GM19239 (cell line): ENCODE results near the gene LYPD6.

Experiments
- DNase-seq: peaks from one replicate; pipeline ENCODE4 v3.0.0; 2011; ENCODE audit warnings: low spot score; ENCODE audit not compliant: insufficient read length
- FAIRE-seq: peaks from 2 replicates; lab custom pipeline; 2011; peaks lifted over from hg19 to GRCh38; lab: Jason Lieb, UNC

LYPD6 gene

GRCh38 chr2:149394864-149395263 is 64.5 kb downstream of the LYPD6 start:
- FAIRE-seq, result no peak

GRCh38 chr2:149399934-149400615 is 69.7 kb downstream of the LYPD6 start:
- no peak for DNase-seq
- FAIRE-seq, result no peak

More at GRCh38 chr2:149394864-149395263, 64.5 kb downstream of the LYPD6 start:
- no peak for DNase-seq

DNA sequence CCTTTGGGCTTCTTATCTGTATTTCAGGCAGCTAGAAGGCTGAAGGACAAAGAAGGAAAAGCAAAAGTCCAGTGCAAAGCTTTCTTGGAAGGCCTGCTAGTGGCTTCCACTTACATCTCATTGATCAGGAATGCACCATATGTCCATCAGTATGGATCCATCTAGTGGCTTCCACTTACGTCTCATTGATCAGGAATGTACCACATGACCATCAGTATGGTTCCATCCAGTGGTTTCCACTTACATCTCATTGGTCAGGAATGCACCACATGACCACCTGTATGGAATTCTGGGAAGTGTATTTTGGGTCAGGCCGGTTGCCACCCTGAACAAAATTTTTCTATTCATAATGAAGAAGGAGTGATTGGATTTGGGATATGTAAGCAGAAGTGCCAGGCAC is 70.6 kb downstream of the LYPD6 start:
- FAIRE-seq (no peak), DNase-seq (no peak)

GRCh38 chr2:149409506-149409905 is 79.1 kb downstream of the LYPD6 start:
- DNase-seq (no peak), FAIRE-seq (no peak)

- DNase-seq (no peak), FAIRE-seq (no peak)
Measured at GRCh38 chr2:149410701-149411484, 80.5 kb downstream of the LYPD6 start.

DNA sequence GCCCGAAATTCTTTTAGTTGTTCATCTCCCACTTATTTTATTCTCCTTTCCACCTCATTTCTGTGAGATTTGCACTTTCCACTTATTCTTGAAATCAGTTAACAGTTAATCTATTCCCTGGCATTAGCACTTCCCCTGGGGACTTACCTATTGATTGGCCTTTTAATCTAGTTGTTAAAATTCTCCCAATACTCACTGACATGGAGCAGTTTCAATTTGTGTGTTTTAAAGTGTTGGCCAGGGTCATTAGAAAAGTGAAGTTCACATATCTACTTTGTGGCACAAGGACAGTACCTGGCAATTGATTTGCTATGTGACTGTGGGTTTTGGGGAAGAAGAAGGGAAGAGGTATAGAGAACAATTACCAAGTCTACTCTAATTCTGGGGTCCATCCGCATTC is 83.1 kb downstream of the LYPD6 start:
- no peak for FAIRE-seq
- no peak for DNase-seq

DNA sequence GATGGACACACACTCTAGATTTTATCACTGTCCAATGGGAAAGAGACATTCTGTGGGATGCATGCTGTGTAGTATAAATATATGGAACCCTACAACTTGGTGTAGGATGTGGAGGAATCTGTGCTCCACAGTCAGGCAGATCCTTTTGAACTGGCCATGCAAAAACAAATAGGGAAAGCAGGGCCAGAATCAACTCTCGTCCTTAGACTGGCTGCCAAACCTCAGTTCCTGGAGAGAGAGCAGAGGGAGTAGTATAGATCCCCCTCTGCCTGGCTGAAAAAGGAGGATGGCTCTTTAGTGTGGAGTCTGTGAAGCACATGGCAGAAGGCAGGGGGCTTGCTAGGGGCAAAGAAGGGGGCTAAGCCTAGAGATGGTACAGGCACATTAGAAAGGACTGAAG is 84.7 kb downstream of the LYPD6 start:
- no peak for FAIRE-seq

GRCh38 chr2:149418065-149418464 is 87.7 kb downstream of the LYPD6 start:
- DNase-seq, result no peak
- FAIRE-seq, result no peak

More for the DNA sequence above, 84.7 kb downstream of the LYPD6 start:
- DNase-seq, result no peak

DNA sequence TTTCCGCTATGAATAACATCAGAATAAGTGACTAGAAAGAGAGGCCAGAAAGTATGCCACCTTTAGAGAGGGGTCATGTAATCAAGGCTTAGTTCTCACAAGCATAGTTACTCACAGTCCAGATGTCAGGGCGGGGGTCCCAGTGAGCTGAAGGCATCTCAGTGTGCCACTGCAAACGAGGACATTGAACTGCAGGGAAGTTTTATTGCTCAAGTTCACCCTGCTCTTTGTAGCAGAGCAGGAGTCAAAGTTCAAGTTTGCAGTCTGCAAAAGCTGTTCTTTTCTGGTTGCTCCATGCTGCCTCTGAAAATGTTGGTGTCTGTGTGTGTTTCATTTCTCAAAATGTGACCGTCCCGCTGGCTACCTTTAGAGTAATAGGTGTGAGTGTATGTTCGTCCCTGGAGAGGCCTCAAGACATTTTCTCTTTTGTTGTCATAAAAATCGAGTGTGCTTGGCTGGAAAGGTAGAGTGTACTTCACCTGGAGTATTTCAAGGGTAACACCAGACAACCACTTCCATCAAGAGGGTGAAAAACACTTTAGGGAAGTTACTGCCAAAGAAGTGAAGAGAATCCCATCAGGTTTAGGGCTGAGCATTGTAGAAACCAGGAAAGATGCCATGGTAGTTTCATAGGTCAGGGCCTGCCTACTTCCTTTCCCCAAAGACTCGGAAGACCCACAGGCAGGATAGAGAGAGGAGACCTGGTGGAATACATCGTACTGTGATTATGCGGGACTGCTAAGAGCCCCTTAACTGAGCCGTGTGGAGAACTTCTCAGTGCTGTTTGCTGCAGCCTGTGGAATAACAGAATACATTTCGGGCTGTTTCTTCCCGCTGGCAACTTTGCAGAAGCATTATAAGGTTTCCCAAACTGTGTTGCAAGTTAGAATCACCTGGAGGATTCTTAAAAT is 89.9 kb downstream of the LYPD6 start:
- DNase-seq, result no peak
- FAIRE-seq, result no peak

DNA sequence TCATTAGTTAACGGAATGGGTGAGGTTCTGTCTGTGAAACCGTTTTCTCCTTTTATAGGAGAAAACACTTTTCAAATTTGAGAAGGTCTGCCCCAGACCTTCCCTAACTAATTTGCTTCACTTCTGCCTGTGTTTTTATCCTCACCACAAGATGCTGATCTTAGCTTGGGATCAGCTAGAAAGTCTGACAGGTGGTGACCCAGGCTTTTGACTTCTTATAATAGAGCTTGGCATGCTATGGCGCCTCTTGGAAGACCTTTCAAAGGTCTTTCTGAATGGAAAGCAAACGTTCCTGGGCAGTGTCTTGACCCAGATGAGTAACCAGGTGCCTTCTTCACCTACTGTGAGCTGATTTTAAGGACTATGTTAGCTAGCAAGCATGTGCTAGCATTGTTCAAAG is 91.4 kb downstream of the LYPD6 start:
- FAIRE-seq (no peak), DNase-seq (no peak)

DNA sequence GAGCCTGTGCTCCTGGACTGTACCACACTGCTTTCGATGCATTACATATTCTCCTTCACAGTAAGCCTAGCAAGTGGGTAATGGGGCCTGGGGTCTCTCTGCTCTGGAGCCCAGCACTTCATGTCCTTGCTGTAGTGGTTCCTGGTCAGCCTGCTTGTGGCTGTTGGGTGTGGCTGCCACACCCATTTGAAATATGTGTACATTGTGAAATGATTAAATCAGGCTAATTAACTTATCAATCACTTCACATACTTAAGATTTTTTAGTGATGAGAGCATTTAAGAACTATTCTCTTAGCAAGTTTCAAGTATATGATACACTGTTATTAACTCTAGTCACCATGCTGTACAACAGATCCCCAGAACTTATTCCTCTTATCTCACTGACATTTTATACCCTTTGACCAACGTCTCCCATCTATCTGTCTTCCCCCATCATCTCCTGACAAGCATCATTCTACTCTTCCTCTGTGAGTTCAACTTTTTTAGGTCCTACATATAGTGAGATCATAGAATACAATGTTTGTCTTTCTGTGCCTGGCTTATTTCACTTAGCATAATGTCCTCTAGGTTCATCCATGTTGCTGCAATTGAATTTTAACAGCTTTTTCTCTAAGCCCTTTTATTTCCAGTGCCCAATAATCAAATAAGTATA is 92.1 kb downstream of the LYPD6 start:
- DNase-seq (no peak), FAIRE-seq (no peak)

DNA sequence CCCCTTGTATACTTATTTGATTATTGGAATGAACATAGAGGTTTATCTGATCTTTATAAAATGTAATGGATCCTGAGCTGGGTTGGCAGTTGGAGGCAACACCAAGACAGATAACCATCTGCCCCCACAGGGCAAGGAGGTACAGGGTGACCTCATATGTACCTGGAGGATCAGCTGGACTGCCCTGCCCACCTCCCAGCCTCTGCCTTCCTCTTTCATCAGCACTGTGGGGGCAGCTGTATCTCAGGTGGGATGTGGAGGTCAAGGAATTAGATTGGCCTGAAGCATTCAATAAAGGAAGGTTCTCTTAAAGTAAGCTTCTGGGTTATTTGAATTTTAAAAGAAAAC is 92.6 kb downstream of the LYPD6 start:
- no peak for FAIRE-seq
- no peak for DNase-seq

GRCh38 chr2:149423630-149424029 is 93.2 kb downstream of the LYPD6 start:
- no peak for FAIRE-seq
- no peak for DNase-seq

DNA sequence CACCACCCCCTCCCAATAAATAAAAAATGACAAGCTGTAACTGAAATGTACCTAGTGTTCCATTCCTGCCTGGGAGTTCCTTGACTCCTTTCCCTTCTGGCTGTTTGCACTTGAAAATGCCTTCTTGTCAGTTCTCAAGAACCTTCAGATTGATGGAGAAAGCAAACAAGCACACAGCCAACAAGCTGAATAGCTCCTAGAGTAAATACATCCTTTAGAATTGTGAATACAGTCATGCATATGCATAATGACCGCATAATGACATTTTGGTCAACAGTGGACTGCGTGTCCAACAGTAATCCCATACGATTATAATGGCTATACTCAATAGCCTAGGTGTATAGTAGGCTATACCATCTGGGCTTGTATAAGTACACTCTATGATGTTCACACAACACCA is 97.0 kb downstream of the LYPD6 start:
- no peak for DNase-seq
- FAIRE-seq, result no peak

DNA sequence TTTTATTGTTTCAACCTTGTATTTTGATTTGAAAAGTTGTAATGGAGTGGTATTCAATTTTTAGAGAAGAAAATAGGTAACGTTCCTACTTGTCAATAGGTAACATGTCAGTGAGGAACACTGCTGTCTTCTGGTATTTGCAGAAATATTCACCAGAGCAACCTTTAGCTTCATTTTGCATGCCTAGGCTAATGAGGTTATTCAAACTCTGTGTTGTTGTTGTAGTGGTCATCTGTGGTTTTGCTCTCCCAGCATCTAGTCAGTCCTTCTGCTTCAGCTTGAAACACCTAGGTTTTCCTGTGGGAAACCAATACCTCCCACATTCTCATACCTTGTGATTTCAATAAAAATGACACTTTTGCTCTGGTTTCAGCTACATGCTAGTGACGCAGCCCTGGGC is 98.4 kb downstream of the LYPD6 start:
- DNase-seq, result no peak
- FAIRE-seq, result no peak

DNA sequence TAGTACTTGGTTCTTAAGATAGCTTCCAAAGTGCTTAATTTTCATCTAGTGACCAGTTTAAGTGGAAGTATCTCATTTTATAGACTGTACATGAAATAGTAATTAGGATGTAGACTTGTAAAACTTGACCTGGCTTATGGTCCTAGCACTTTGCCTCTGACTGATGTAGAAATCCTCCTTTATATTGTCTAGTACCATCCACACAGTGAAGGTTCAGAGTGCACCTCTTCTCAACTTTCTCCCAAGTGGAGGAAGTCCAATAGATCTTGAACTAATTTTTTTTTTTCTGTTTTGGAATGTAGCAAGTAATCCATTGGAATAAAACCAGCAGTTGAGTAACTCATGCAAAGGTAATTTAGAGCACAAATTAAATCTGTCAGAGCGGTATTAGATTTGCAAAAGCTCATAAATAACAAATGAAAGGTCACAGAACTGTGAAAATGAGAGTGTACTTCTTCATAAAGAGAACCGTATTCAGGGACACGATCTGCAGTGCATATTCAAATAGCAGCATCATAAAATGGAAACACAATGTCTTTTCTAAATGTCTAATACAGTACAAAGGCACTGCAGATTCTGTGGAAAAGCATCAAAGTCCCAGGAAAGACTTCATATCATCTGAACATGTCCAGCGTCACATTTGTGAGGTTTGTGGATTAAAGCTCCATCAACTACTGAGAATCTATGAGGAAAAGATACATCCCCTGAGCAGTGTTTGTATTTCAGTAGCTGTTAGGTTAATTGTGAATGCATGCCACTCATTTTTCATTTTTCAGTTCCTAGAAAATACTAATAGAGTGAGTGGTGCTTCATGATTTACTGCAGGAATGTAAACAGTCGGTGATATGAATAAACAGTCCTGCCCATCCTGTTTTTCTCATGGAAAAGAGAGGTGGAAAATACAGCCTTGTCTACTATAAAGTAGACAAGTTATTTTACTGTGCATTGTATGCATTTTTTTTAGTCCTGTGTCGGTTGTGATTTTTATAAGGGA is 100.7 kb downstream of the LYPD6 start:
- DNase-seq (no peak), FAIRE-seq (no peak)

DNA sequence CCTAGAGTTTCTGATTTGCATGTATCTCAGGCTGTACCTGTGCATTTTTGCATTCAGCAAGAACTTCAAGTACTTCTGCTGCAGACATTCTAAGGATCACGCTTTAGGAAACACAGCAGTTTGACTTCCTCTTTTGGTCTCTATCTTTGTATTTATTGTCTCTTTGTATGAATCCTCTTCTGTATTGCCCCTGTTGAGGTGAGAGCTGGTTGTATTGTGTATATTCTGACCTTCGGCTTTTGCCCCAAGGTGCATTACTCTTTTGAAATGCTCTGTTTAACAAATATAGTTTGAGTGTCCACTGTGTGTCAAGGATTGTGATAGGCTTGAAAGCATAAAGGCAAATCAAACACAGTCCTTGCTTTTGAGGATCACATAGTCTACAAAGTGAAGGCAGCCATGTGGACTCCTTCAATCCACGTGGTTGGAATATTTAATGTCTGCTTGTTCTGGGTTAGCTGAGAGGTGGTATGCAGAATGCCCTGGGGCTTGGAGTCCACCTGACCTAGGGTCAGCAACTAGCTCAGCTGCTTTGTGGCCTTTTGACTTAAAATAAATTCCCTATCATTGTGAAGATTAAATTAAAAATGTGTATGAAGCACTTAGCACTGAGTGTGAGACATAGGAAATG is 108.1 kb downstream of the LYPD6 start:
- FAIRE-seq, result no peak
- no peak for DNase-seq

- FAIRE-seq, result no peak
- no peak for DNase-seq
Measured at GRCh38 chr2:149441255-149441654, 110.9 kb downstream of the LYPD6 start.

DNA sequence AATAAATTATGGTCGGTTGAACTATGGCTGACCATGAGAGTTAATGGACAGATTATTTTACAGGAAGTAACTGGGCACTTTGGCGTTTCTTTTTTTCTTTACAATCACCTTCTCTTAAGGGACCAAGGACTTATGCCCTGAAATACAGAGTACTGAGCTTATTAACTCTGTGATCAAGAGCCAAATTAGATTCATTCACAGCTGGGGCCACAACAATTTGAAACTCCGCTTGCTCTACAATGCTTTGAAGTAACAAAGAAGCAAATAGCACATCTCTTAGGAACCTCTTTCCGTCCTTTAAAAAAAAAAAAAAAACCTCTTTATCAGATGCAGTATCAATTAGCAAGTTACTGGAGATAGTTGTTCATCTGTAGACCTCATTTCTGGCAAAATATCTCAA is 112.0 kb downstream of the LYPD6 start:
- no peak for FAIRE-seq
- no peak for DNase-seq
